ENCODE data around the gene AGAP1.

AGAP1 gene

GRCh38 chr2:235636546-235636945, 142.7 kb downstream of the AGAP1 start:
- Mint-ChIP-seq H3K4me3 (no peak overlapping the region), H3K27ac (no peak overlapping the region), H3K9me3 (no peaks in the 10 kb centered on the region), H3K27me3 (peaks cover 34% of the 10 kb centered on the region), H3K4me1 (peaks cover 5% of the 10 kb centered on the region)
- no peak for DNase-seq
- ATAC-seq: no peak

- ATAC-seq (no peak), DNase-seq (no peak)
- H3K27ac Mint-ChIP-seq: no peak overlapping the region
- no peaks in the 10 kb centered on the region for H3K9me3 Mint-ChIP-seq
- no peak overlapping the region for H3K4me3 Mint-ChIP-seq
- H3K4me1 Mint-ChIP-seq: peaks cover 5% of the 10 kb centered on the region
- H3K27me3 Mint-ChIP-seq: peaks cover 48% of the 10 kb centered on the region
Measured at GRCh38 chr2:235637896-235638295, 144.1 kb downstream of the AGAP1 start.

GRCh38 chr2:235638541-235639427, 144.9 kb downstream of the AGAP1 start:
- ATAC-seq (no peak), DNase-seq (no peak)
- peaks cover 52% of the 10 kb centered on the region for H3K27me3 Mint-ChIP-seq
- no peak overlapping the region for H3K4me3 Mint-ChIP-seq
- H3K9me3 Mint-ChIP-seq: no peaks in the 10 kb centered on the region
- H3K4me1 Mint-ChIP-seq: peaks cover 5% of the 10 kb centered on the region
- peak overlapping the region in 1 of 2 donors; percentile 17 for H3K27ac Mint-ChIP-seq

GRCh38 chr2:235639428-235639773, 145.6 kb downstream of the AGAP1 start:
- no peak overlapping the region for H3K4me3 Mint-ChIP-seq
- H3K4me1 Mint-ChIP-seq: peaks cover 5% of the 10 kb centered on the region
- DNase-seq: no peak
- peaks cover 58% of the 10 kb centered on the region for H3K27me3 Mint-ChIP-seq
- no peaks in the 10 kb centered on the region for H3K9me3 Mint-ChIP-seq
- no peak overlapping the region for H3K27ac Mint-ChIP-seq
- ATAC-seq: no peak

- H3K4me1 Mint-ChIP-seq: peaks cover 5% of the 10 kb centered on the region
- no peak for ATAC-seq
Measured at GRCh38 chr2:235639885-235640284, 146.0 kb downstream of the AGAP1 start.

GRCh38 chr2:235640377-235640776, 146.5 kb downstream of the AGAP1 start:
- DNase-seq (no peak), ATAC-seq (no peak)
- Mint-ChIP-seq H3K4me1 (peaks cover 5% of the 10 kb centered on the region), H3K27ac (peak overlapping the region in 1 of 2 donors; percentile 27), H3K27me3 (peaks cover 58% of the 10 kb centered on the region), H3K9me3 (no peaks in the 10 kb centered on the region), H3K4me3 (no peak overlapping the region)

More at GRCh38 chr2:235639885-235640284, 146.0 kb downstream of the AGAP1 start:
- Mint-ChIP-seq H3K4me3 (no peak overlapping the region), H3K27me3 (peaks cover 58% of the 10 kb centered on the region), H3K9me3 (no peaks in the 10 kb centered on the region), H3K27ac (no peak overlapping the region)
- no peak for DNase-seq

GRCh38 chr2:235640926-235641723, 147.3 kb downstream of the AGAP1 start:
- DNase-seq: no peak
- H3K27ac Mint-ChIP-seq: peak overlapping the region in 1 of 2 donors; percentile 27
- H3K9me3 Mint-ChIP-seq: no peaks in the 10 kb centered on the region
- ATAC-seq: no peak
- H3K27me3 Mint-ChIP-seq: peaks cover 58% of the 10 kb centered on the region
- H3K4me1 Mint-ChIP-seq: peaks cover 5% of the 10 kb centered on the region
- no peak overlapping the region for H3K4me3 Mint-ChIP-seq

GRCh38 chr2:235641956-235642355, 148.1 kb downstream of the AGAP1 start:
- Mint-ChIP-seq H3K9me3 (no peaks in the 10 kb centered on the region), H3K4me3 (no peak overlapping the region), H3K4me1 (peaks cover 5% of the 10 kb centered on the region), H3K27ac (no peak overlapping the region), H3K27me3 (peaks cover 58% of the 10 kb centered on the region)
- DNase-seq (no peak), ATAC-seq (no peak)

- H3K27ac Mint-ChIP-seq: no peak overlapping the region
- DNase-seq (no peak), ATAC-seq (no peak)
- no peak overlapping the region for H3K4me3 Mint-ChIP-seq
- peaks cover 58% of the 10 kb centered on the region for H3K27me3 Mint-ChIP-seq
- H3K9me3 Mint-ChIP-seq: no peaks in the 10 kb centered on the region
- H3K4me1 Mint-ChIP-seq: peaks cover 5% of the 10 kb centered on the region
Measured at GRCh38 chr2:235642446-235643098, 148.7 kb downstream of the AGAP1 start.

- ATAC-seq (no peak), DNase-seq (no peak)
- H3K9me3 Mint-ChIP-seq: no peaks in the 10 kb centered on the region
- H3K27ac Mint-ChIP-seq: no peak overlapping the region
- peaks cover 50% of the 10 kb centered on the region for H3K27me3 Mint-ChIP-seq
- peaks cover 5% of the 10 kb centered on the region for H3K4me1 Mint-ChIP-seq
- no peak overlapping the region for H3K4me3 Mint-ChIP-seq
Measured at GRCh38 chr2:235643680-235644511, 150.1 kb downstream of the AGAP1 start.

GRCh38 chr2:235647264-235647663, 153.4 kb downstream of the AGAP1 start:
- DNase-seq: no peak
- no peaks in the 10 kb centered on the region for H3K9me3 Mint-ChIP-seq
- H3K4me1 Mint-ChIP-seq: no peaks in the 10 kb centered on the region
- no peak for ATAC-seq
- H3K4me3 Mint-ChIP-seq: no peak overlapping the region
- no peak overlapping the region for H3K27ac Mint-ChIP-seq
- H3K27me3 Mint-ChIP-seq: peaks cover 16% of the 10 kb centered on the region

- Mint-ChIP-seq H3K27ac (no peak overlapping the region), H3K27me3 (peaks cover 10% of the 10 kb centered on the region), H3K4me1 (no peaks in the 10 kb centered on the region), H3K9me3 (no peaks in the 10 kb centered on the region), H3K4me3 (no peak overlapping the region)
- DNase-seq: no peak
- no peak for ATAC-seq
Measured at GRCh38 chr2:235647877-235648276, 154.0 kb downstream of the AGAP1 start.

GRCh38 chr2:235649418-235649817, 155.6 kb downstream of the AGAP1 start:
- ATAC-seq: no peak
- DNase-seq: no peak

GRCh38 chr2:235651643-235652042, 157.8 kb downstream of the AGAP1 start:
- peaks cover 8% of the 10 kb centered on the region for H3K27me3 Mint-ChIP-seq
- ATAC-seq: no peak
- H3K4me1 Mint-ChIP-seq: no peaks in the 10 kb centered on the region

More at GRCh38 chr2:235649418-235649817, 155.6 kb downstream of the AGAP1 start:
- Mint-ChIP-seq H3K9me3 (no peaks in the 10 kb centered on the region), H3K27me3 (no peaks in the 10 kb centered on the region), H3K4me3 (no peak overlapping the region), H3K4me1 (no peaks in the 10 kb centered on the region), H3K27ac (no peak overlapping the region)

More at GRCh38 chr2:235651643-235652042, 157.8 kb downstream of the AGAP1 start:
- no peak overlapping the region for H3K27ac Mint-ChIP-seq
- no peak overlapping the region for H3K4me3 Mint-ChIP-seq
- H3K9me3 Mint-ChIP-seq: no peaks in the 10 kb centered on the region
- DNase-seq: no peak
